H1 (cell line): ENCODE measurements around the gene PHETA1.

Experiments
- BCL11A ChIP-seq, 2 experiments: IDR thresholded peaks; one replicate each; pipeline ENCODE4 v1.6.1; 2011; ENCODE audit warnings: low read depth in 2 of 2, low read length in 2 of 2, mild to moderate bottlenecking in 2 of 2
- BRCA1 ChIP-seq: IDR thresholded peaks from 2 replicates; pipeline ENCODE4 v1.6.1; 2012; ENCODE audit warnings: low read depth, low read length, improper control_type of control experiment
- CHD2 ChIP-seq: IDR thresholded peaks from 2 replicates; pipeline ENCODE4 v1.6.1; 2012; ENCODE audit warnings: low read length, improper control_type of control experiment
- HDAC6 ChIP-seq: IDR thresholded peaks from one replicate; pipeline ENCODE4 v1.7.1; 2012; ENCODE audit warnings: low read depth, mild to moderate bottlenecking, inconsistent platforms, low read length, moderate library complexity
- JUND ChIP-seq: IDR thresholded peaks from 2 replicates; pipeline ENCODE4 v1.6.1; 2011; ENCODE audit warnings: mild to moderate bottlenecking, improper control_type of control experiment, low read length
- PHF8 ChIP-seq: fragments of 200-600 bp; sonication (generic); conservative IDR thresholded peaks from 2 replicates; pipeline ENCODE4 v1.7.1; 2012; ENCODE audit warnings: low read depth, mild to moderate bottlenecking, inconsistent platforms, low read length, moderate library complexity
- POLR2A ChIP-seq, 2 experiments: IDR thresholded peaks; 1 replicate in 1 of 2; 2 replicates in 1 of 2; pipeline ENCODE4 v1.6.1; 2011; ENCODE audit warnings: low read depth in 2 of 2, low read length in 2 of 2, mild to moderate bottlenecking in 2 of 2; ENCODE audit errors: control extremely low read depth in 1 of 2
- POLR2AphosphoS5 ChIP-seq: IDR thresholded peaks from 2 replicates; pipeline ENCODE4 v1.6.1; 2011; ENCODE audit warnings: low read depth, low read length
- RAD21 ChIP-seq, 2 experiments: IDR thresholded peaks in 1 of 2; conservative IDR thresholded peaks in 1 of 2; 2 replicates each; pipeline ENCODE4 v1.6.1; 2011; ENCODE audit warnings: low read depth in 2 of 2, low read length in 2 of 2, improper control_type of control experiment in 1 of 2, inconsistent platforms in 1 of 2, mild to moderate bottlenecking in 1 of 2, moderate library complexity in 1 of 2
- RNF2 ChIP-seq: fragments of 200-900, 300-1000 bp; sonication (generic); IDR thresholded peaks from 2 replicates; pipeline ENCODE4 v1.7.1; 2016; ENCODE audit warnings: borderline replicate concordance, low read depth, mild to moderate bottlenecking, antibody characterized with exemption, low read length; ENCODE audit not compliant: poor library complexity, severe bottlenecking; ENCODE audit errors: missing control alignments
- SIX5 ChIP-seq: IDR thresholded peaks from 2 replicates; pipeline ENCODE4 v1.6.1; 2011; ENCODE audit warnings: mild to moderate bottlenecking, low read depth, low read length
- YY1 ChIP-seq: IDR thresholded peaks from 2 replicates; pipeline ENCODE4 v1.6.1; 2011; ENCODE audit warnings: low read depth, mild to moderate bottlenecking, low read length
- TF ChIP-seq, protein P1 (sequence below), 3 experiments: IDR thresholded peaks; 1 replicate in 2 of 3; 2 replicates in 1 of 3; pipeline versions ENCODE4 v1.5.1 to v1.6.1; 2011; ENCODE audit warnings: low read length in 3 of 3, mild to moderate bottlenecking in 3 of 3, inconsistent platforms in 2 of 3, low read depth in 1 of 3, moderate library complexity in 1 of 3; ENCODE audit not compliant: insufficient read depth in 1 of 3; ENCODE audit errors: control extremely low read depth in 1 of 3

DNA sequence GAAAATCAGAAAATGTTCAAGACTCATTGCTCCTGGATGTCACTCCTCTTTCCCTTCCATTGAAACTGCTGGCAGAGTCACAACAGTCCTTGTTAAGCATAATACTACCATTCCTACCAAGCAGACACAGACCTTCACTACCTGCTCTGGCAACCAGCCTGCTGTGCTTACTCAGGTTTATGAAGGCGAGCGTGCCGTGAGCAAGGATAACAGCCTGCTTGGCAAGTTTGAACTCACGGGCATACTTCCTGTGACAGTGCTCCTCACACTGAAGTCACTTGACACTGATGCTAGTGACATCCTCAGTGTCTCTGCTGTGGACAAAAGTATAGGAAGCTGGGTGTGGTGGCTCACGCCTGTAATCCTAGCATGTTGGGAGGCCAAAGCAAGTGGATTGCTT, 15.7 kb upstream of the PHETA1 start:
- no peak for TF ChIP-seq BRCA1
- TF ChIP-seq, protein P1, sequence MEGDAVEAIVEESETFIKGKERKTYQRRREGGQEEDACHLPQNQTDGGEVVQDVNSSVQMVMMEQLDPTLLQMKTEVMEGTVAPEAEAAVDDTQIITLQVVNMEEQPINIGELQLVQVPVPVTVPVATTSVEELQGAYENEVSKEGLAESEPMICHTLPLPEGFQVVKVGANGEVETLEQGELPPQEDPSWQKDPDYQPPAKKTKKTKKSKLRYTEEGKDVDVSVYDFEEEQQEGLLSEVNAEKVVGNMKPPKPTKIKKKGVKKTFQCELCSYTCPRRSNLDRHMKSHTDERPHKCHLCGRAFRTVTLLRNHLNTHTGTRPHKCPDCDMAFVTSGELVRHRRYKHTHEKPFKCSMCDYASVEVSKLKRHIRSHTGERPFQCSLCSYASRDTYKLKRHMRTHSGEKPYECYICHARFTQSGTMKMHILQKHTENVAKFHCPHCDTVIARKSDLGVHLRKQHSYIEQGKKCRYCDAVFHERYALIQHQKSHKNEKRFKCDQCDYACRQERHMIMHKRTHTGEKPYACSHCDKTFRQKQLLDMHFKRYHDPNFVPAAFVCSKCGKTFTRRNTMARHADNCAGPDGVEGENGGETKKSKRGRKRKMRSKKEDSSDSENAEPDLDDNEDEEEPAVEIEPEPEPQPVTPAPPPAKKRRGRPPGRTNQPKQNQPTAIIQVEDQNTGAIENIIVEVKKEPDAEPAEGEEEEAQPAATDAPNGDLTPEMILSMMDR (IDR thresholded peaks at IDR 0.05; ENCODE audit: control extremely low read depth in 1 of 3, insufficient read depth in 1 of 3, low read depth in 1 of 3, low read length in 3 of 3), result no peak
- no peak for TF ChIP-seq YY1
- no peak for TF ChIP-seq JUND
- TF ChIP-seq SIX5, result no peak
- TF ChIP-seq HDAC6, result no peak
- no peak for TF ChIP-seq BCL11A (IDR thresholded peaks at IDR 0.05; ENCODE audit: low read depth in 2 of 2, low read length in 2 of 2)
- TF ChIP-seq POLR2AphosphoS5, result no peak
- no peak for TF ChIP-seq POLR2A (IDR thresholded peaks at IDR 0.05; ENCODE audit: control extremely low read depth in 1 of 2, low read depth in 2 of 2, low read length in 2 of 2)
- no peak for TF ChIP-seq RNF2
- no peak for TF ChIP-seq RAD21 (IDR thresholded peaks at IDR 0.05 in 1 of 2, conservative IDR thresholded peaks at IDR 0.05 in 1 of 2; ENCODE audit: low read depth in 2 of 2, low read length in 2 of 2)
- no peak for TF ChIP-seq PHF8
- TF ChIP-seq CHD2, result no peak
